Transverse colon (tissue), 4 donors: Measurements from ENCODE around the gene SELPLG. TPM values are rescaled to one million over a fixed set of nuclear protein-coding genes. Genes with fewer than 3 reads are reported as not detected.
A peak's percentile ranks its signal among the peaks of the same experiment; 100 is the strongest.

Source experiments
- DNase-seq: peaks from one replicate; pipeline ENCODE4 v3.0.0-alpha.2; 2019
- H3K27ac ChIP-seq, 4 donors: fragments of 200-600 bp; sonication (generic); 2 replicates each; pipeline ENCODE4 v1.5.1; 2016 to 2018; ENCODE audit warnings: inconsistent platforms in 4 of 4
- H3K27me3 ChIP-seq: fragments of 200-600 bp; sonication (generic); 2 replicates; pipeline ENCODE4 v1.5.1; 2017; ENCODE audit warnings: inconsistent platforms
- H3K36me3 ChIP-seq, 4 donors: fragments of 200-600 bp; sonication (generic); 2 replicates each; pipeline ENCODE4 v1.5.1; 2017 to 2019; ENCODE audit warnings: inconsistent platforms in 4 of 4
- H3K4me1 ChIP-seq, 4 donors: fragments of 200-600 bp; sonication (generic); 2 replicates each; pipeline ENCODE4 v1.5.1; 2017 to 2020; ENCODE audit warnings: inconsistent platforms in 4 of 4
- H3K4me3 ChIP-seq, 4 donors: fragments of 200-600 bp; sonication (generic); 1 replicate in 1 of 4; 2 replicates in 3 of 4; pipeline versions ENCODE4 v1.5.1 to v1.6.1; 2017 to 2019; ENCODE audit warnings: inconsistent platforms in 4 of 4
- H3K9me3 ChIP-seq, 2 donors: fragments of 200-600 bp; sonication (generic); 2 replicates each; pipeline ENCODE4 v1.5.1; 2017 to 2019; ENCODE audit warnings: inconsistent platforms in 2 of 2
- CTCF ChIP-seq, 5 experiments: fragments of 200-600 bp in 3 of 5; fragments of 450-650 bp in 2 of 5; sonication (generic) in 3 of 5; IDR thresholded peaks; 1 replicate in 2 of 5; 2 replicates in 3 of 5; pipeline ENCODE4 v1.5.1; 2016 to 2017; ENCODE audit warnings: antibody characterized with exemption in 5 of 5, inconsistent platforms in 3 of 5, mild to moderate bottlenecking in 2 of 5, moderate library complexity in 1 of 5
- EP300 ChIP-seq: sonication (generic); formaldehyde crosslinking; IDR thresholded peaks from one replicate; pipeline ENCODE4 v1.6.1; 2017; ENCODE audit warnings: antibody characterized with exemption, low read depth
- POLR2A ChIP-seq: fragments of 450-650 bp; IDR thresholded peaks from one replicate; pipeline ENCODE4 v1.6.1; 2016; ENCODE audit warnings: antibody characterized with exemption, mild to moderate bottlenecking, moderate library complexity
- POLR2AphosphoS5 ChIP-seq, 3 donors: sonication (generic); formaldehyde crosslinking; IDR thresholded peaks; one replicate each; pipeline ENCODE4 v1.6.1; 2016; ENCODE audit warnings: antibody characterized with exemption in 3 of 3
- WGBS, 2 donors: methylation state at CpG; one replicate each; pipeline ENCODE4 v1.1.5; 2018; ENCODE audit warnings: low coverage in 1 of 2; 5-methylcytosine and 5-hydroxymethylcytosine counted together
- in situ Hi-C, 4 donors: fragments of 200-750 bp; cut with MboI; loops; one replicate each; pipeline versions ENCODE4 v1.15.0 to v1.15.1; 2017; ENCODE audit warnings: low sequenced_read_pairs in 3 of 4, low pct_ligation_motif_present in 1 of 4, low pct_unique_long_range_greater_than_20kb in 1 of 4
- intact Hi-C: fragments of 100-400 bp; cut with DNase I; formaldehyde crosslinking; loops from one replicate; pipeline ENCODE4 v1.15.1; 2023; ENCODE audit warnings: low total_unique reads
- total RNA-seq, 4 donors: library from RNA; depleted of rRNA; stranded (reverse); fragments of >200 nt; gene quantifications; one replicate each; pipeline ENCODE4 v1.1.0, GENCODE V29; 2016

SELPLG gene
- total RNA-seq, 4 donors from 2014 or later = 1.6 to 9.4 (median 3.6) TPM

- peak overlapping the region in 1 of 4 donors; percentile 40 for H3K27ac ChIP-seq
- H3K36me3 ChIP-seq = no peaks in the 10 kb centered on the region
- DNase-seq = peak; percentile 33
- H3K4me1 ChIP-seq = peaks cover 0 to 19% (median 0%) of the 10 kb centered on the region in 4 donors
- WGBS, 2 donors = 60 to 72% methylated on average over 2 to 12 of the region's 14 CpGs
- TF ChIP-seq POLR2A (no peak), EP300 (no peak)
- intact Hi-C loops (loop anchor here (5.0 to 10.0 kb wide), 2 partner anchors 55 to 338 kb away; partner anchors contain the start of genes ISCU and SART3), in situ Hi-C loops (loop anchor here in 3 of 4 donors (5.0 to 10.0 kb wide), 2 partner anchors 50 to 52 kb away; partner anchors contain the start of genes ISCU (in 1 of the 3) and SART3 (in 1 of the 3))
- no peaks in the 10 kb centered on the region for H3K27me3 ChIP-seq
- H3K9me3 ChIP-seq = no peaks in the 10 kb centered on the region
- H3K4me3 ChIP-seq = no peak overlapping the region
These were observed 16.5 kb downstream of the SELPLG start for GRCh38 chr12:108616941-108617858.

GRCh38 chr12:108616359-108616758, 17.3 kb downstream of the SELPLG start:
- Histone ChIP-seq H3K4me1 (peaks cover 0 to 18% (median 0%) of the 10 kb centered on the region in 4 donors), H3K27ac (peak overlapping the region in 1 of 4 donors; percentile 40), H3K27me3 (no peaks in the 10 kb centered on the region), H3K36me3 (no peaks in the 10 kb centered on the region), H3K9me3 (no peaks in the 10 kb centered on the region), H3K4me3 (no peak overlapping the region)
- TF ChIP-seq POLR2AphosphoS5 (IDR thresholded peaks at IDR 0.05) = no peak
- no peak for TF ChIP-seq POLR2A
- TF ChIP-seq CTCF (IDR thresholded peaks at IDR 0.05) = no peak
- TF ChIP-seq EP300 = no peak
- intact Hi-C loops = loop anchor here (5.0 to 10.0 kb wide), 2 partner anchors 54 to 338 kb away; partner anchors contain the start of genes ISCU and SART3
- DNase-seq = no peak
- 94% methylated on average over 2 of the region's 2 CpGs for WGBS, 2 donors
- in situ Hi-C loops = loop anchor here in 3 of 4 donors (5.0 to 10.0 kb wide), 2 partner anchors 49 to 52 kb away; partner anchors contain the start of genes ISCU (in 1 of the 3) and SART3 (in 1 of the 3)

DNA sequence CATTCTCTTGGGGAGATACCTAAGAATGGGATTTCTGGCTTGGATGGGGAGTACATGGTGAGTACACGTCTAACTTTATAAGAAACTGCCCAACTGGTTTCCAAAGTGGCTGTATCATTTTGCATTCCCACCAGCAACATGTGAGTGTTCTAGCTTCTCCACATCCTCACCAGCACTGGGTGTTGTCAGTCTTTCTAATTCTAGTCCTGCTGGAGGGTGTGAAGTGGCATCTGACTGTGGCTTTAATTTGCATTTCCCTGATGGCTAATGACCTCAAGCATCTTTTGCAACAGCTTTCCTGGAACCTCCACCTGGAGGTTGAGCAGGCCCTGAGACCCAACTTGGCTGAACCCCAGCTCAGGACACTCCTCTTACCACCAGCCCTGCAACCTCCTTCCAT, 17.8 kb downstream of the SELPLG start:
- DNase-seq = no peak
- Histone ChIP-seq H3K4me1 (peaks cover 0 to 18% (median 0%) of the 10 kb centered on the region in 4 donors), H3K4me3 (no peak overlapping the region), H3K27me3 (no peaks in the 10 kb centered on the region), H3K9me3 (no peaks in the 10 kb centered on the region), H3K36me3 (no peaks in the 10 kb centered on the region), H3K27ac (no peak overlapping the region)
- 84% methylated on average over 1 of the region's 1 CpG; no CpG with 5 or more reads in 1 of the 2 donors for WGBS, 2 donors
- in situ Hi-C loops = loop anchor here in 3 of 4 donors (5.0 to 10.0 kb wide), 2 partner anchors 49 to 51 kb away; partner anchors contain the start of genes ISCU (in 1 of the 3) and SART3 (in 1 of the 3)
- TF ChIP-seq CTCF (IDR thresholded peaks at IDR 0.05) (no peak), POLR2AphosphoS5 (IDR thresholded peaks at IDR 0.05) (no peak), POLR2A (no peak), EP300 (no peak)
- intact Hi-C loops = loop anchor here (5.0 to 10.0 kb wide), 2 partner anchors 54 to 339 kb away; partner anchors contain the start of genes ISCU and SART3

- Histone ChIP-seq H3K4me3 (no peak overlapping the region), H3K9me3 (no peaks in the 10 kb centered on the region), H3K36me3 (no peaks in the 10 kb centered on the region), H3K27me3 (no peaks in the 10 kb centered on the region), H3K4me1 (peaks cover 0 to 18% (median 0%) of the 10 kb centered on the region in 4 donors), H3K27ac (no peak overlapping the region)
- WGBS, 2 donors = 93 to 100% methylated on average over 1 to 6 of the region's 6 CpGs
- in situ Hi-C loops = loop anchor here (5.0 to 10.0 kb wide), 3 partner anchors 42 to 50 kb away; partner anchors contain the start of genes ISCU (in 1 of the 4) and SART3 (in 1 of the 4)
- no peak for TF ChIP-seq POLR2A
- no peak for TF ChIP-seq POLR2AphosphoS5 (IDR thresholded peaks at IDR 0.05)
- no peak for TF ChIP-seq CTCF (IDR thresholded peaks at IDR 0.05)
- no peak for TF ChIP-seq EP300
- intact Hi-C loops = loop anchor here (5.0 to 10.0 kb wide), 2 partner anchors 52 to 340 kb away; partner anchors contain the start of genes ISCU and SART3
- DNase-seq = no peak
These were observed 19.1 kb downstream of the SELPLG start for GRCh38 chr12:108614639-108615038.
